Parathyroid adenoma (tissue), 2 donors: ENCODE results near the gene DNMT1.

Experiments used
- H2AFZ ChIP-seq: fragments of 300-600 bp; sonication (generic); one replicate; pipeline ENCODE4 v1.7.0; 2017; ENCODE audit warnings: antibody characterized with exemption, mild to moderate bottlenecking
- H3K27ac ChIP-seq: fragments of 300-600 bp; sonication (generic); one replicate; pipeline ENCODE4 v1.7.0; 2017
- H3K27me3 ChIP-seq: fragments of 300-600 bp; sonication (generic); one replicate; pipeline ENCODE4 v1.7.0; 2017; ENCODE audit warnings: low read length; ENCODE audit not compliant: control insufficient read depth, insufficient read depth
- H3K36me3 ChIP-seq: fragments of 300-600 bp; sonication (generic); one replicate; pipeline ENCODE4 v1.7.0; 2017; ENCODE audit warnings: low read length; ENCODE audit not compliant: control insufficient read depth, insufficient read depth
- H3K4me1 ChIP-seq: fragments of 300-600 bp; sonication (generic); one replicate; pipeline ENCODE4 v1.7.0; 2017; ENCODE audit warnings: control low read depth
- H3K4me2 ChIP-seq: fragments of 300-600 bp; sonication (generic); one replicate; pipeline ENCODE4 v1.7.0; 2017; ENCODE audit warnings: low read length
- H3K4me3 ChIP-seq: fragments of 300-600 bp; sonication (generic); one replicate; pipeline ENCODE4 v1.7.0; 2017; ENCODE audit warnings: low read depth, low read length
- H3K79me2 ChIP-seq: fragments of 300-600 bp; sonication (generic); one replicate; pipeline ENCODE4 v1.7.0; 2017; ENCODE audit warnings: control low read depth
- H3K9ac ChIP-seq: fragments of 300-600 bp; sonication (generic); one replicate; pipeline ENCODE4 v1.7.0; 2017; ENCODE audit warnings: mild to moderate bottlenecking
- H3K9me3 ChIP-seq: fragments of 300-600 bp; sonication (generic); one replicate; pipeline ENCODE4 v1.7.0; 2017; ENCODE audit warnings: low read length; ENCODE audit not compliant: control insufficient read depth
- CTCF ChIP-seq: fragments of 300-600 bp; sonication (generic); IDR thresholded peaks from one replicate; pipeline ENCODE4 v1.7.0; 2017; ENCODE audit warnings: antibody characterized with exemption, mild to moderate bottlenecking
- donor health status: primary hyperparathyroidism.

The DNMT1 gene

GRCh38 chr19:10211691-10212090 is 16.9 kb upstream of the DNMT1 start:
- TF ChIP-seq CTCF, result no peak
- Histone ChIP-seq H3K4me3 (no peak overlapping the region), H3K9ac (no peak overlapping the region), H3K4me1 (no peaks in the 10 kb centered on the region), H2AFZ (no peak overlapping the region), H3K27ac (no peak overlapping the region), H3K36me3 (no peaks in the 10 kb centered on the region), H3K27me3 (no peaks in the 10 kb centered on the region), H3K4me2 (no peak overlapping the region), H3K9me3 (no peaks in the 10 kb centered on the region), H3K79me2 (no peaks in the 10 kb centered on the region)

- Histone ChIP-seq H3K4me2 (no peak overlapping the region), H2AFZ (no peak overlapping the region)
- no peak for TF ChIP-seq CTCF
Observed at GRCh38 chr19:10211061-10211460, 16.3 kb upstream of the DNMT1 start.

GRCh38 chr19:10209315-10209714 is 14.6 kb upstream of the DNMT1 start:
- H3K4me2 ChIP-seq, result no peak overlapping the region
- H3K27me3 ChIP-seq, result no peaks in the 10 kb centered on the region
- H2AFZ ChIP-seq, result no peak overlapping the region
- H3K27ac ChIP-seq, result no peak overlapping the region
- H3K79me2 ChIP-seq, result no peaks in the 10 kb centered on the region
- TF ChIP-seq CTCF, result no peak
- H3K9me3 ChIP-seq, result no peaks in the 10 kb centered on the region
- H3K4me1 ChIP-seq, result no peaks in the 10 kb centered on the region
- no peak overlapping the region for H3K4me3 ChIP-seq
- H3K9ac ChIP-seq, result no peak overlapping the region
- no peaks in the 10 kb centered on the region for H3K36me3 ChIP-seq

More at GRCh38 chr19:10211061-10211460, 16.3 kb upstream of the DNMT1 start:
- H3K4me1 ChIP-seq, result no peaks in the 10 kb centered on the region
- H3K27me3 ChIP-seq, result no peaks in the 10 kb centered on the region
- H3K9me3 ChIP-seq, result no peaks in the 10 kb centered on the region
- no peak overlapping the region for H3K4me3 ChIP-seq
- no peaks in the 10 kb centered on the region for H3K36me3 ChIP-seq
- no peak overlapping the region for H3K9ac ChIP-seq
- H3K79me2 ChIP-seq, result no peaks in the 10 kb centered on the region
- no peak overlapping the region for H3K27ac ChIP-seq

- Histone ChIP-seq H3K4me3 (no peak overlapping the region), H3K27me3 (no peaks in the 10 kb centered on the region), H3K36me3 (no peaks in the 10 kb centered on the region), H3K27ac (no peak overlapping the region), H3K4me2 (no peak overlapping the region), H3K79me2 (no peaks in the 10 kb centered on the region), H3K9me3 (no peaks in the 10 kb centered on the region), H2AFZ (no peak overlapping the region), H3K4me1 (no peaks in the 10 kb centered on the region), H3K9ac (no peak overlapping the region)
- TF ChIP-seq CTCF, result no peak
Observed at GRCh38 chr19:10207026-10207425, 12.3 kb upstream of the DNMT1 start.

- Histone ChIP-seq H3K9me3 (no peaks in the 10 kb centered on the region), H3K4me2 (no peak overlapping the region), H3K27me3 (no peaks in the 10 kb centered on the region), H2AFZ (no peak overlapping the region), H3K79me2 (no peaks in the 10 kb centered on the region), H3K4me3 (no peak overlapping the region), H3K27ac (no peak overlapping the region), H3K36me3 (no peaks in the 10 kb centered on the region), H3K9ac (no peak overlapping the region), H3K4me1 (no peaks in the 10 kb centered on the region)
- no peak for TF ChIP-seq CTCF
Observed at GRCh38 chr19:10206226-10206885, 11.6 kb upstream of the DNMT1 start.
